ENCODE data around the gene CPLX4.

DNA sequence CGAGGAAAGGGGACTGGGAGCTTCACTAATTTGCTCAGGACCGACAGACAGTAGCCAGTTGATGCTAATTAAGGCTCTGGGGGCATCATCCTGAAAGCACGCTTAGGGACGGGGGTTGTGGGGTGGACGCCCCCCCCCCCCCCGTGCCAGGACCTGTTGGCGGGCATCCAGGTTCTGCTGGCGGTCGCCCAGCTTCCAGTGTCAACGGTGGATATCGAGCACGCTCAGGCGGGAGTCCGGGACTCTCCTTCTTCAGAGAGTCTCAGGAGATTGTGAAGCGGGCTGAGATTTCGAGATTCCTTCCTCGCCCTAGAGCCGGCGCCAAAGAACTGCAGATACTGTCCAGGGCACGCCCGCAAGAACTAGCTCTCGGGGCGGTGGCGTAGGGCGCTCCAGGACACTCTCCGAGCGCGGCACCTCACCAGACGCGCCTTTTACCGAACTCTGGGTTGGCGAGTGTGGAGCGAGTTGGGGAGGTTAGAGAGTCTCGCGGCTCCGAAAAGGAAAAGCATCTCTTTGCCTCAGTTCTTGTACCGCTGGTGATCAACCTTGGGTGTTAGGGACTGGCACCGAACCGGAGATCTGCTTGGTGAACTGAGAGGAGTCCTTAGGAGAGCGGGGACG lies 50.8 kb downstream of the CPLX4 start:
- TF ChIP-seq, protein P1, sequence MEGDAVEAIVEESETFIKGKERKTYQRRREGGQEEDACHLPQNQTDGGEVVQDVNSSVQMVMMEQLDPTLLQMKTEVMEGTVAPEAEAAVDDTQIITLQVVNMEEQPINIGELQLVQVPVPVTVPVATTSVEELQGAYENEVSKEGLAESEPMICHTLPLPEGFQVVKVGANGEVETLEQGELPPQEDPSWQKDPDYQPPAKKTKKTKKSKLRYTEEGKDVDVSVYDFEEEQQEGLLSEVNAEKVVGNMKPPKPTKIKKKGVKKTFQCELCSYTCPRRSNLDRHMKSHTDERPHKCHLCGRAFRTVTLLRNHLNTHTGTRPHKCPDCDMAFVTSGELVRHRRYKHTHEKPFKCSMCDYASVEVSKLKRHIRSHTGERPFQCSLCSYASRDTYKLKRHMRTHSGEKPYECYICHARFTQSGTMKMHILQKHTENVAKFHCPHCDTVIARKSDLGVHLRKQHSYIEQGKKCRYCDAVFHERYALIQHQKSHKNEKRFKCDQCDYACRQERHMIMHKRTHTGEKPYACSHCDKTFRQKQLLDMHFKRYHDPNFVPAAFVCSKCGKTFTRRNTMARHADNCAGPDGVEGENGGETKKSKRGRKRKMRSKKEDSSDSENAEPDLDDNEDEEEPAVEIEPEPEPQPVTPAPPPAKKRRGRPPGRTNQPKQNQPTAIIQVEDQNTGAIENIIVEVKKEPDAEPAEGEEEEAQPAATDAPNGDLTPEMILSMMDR (IDR thresholded peaks at IDR 0.05) = no peak
- TF ChIP-seq POLR2A (IDR thresholded peaks at IDR 0.05) = no peak
